K562 (cell line): ENCODE results near the gene TMEM187. TPM values are rescaled to one million over a fixed set of nuclear protein-coding genes. Genes with fewer than 3 reads are reported as not detected.

Experiments
- ATAC-seq: fragments of 200-7000 bp; cut with Tn5 transposase; 3 replicates; pipeline ENCODE4 v1.9.1; 2020; ENCODE audit warnings: moderate library complexity
- BruUV-seq: library from RNA; stranded (reverse); fragments of 400-500 nt; replicated peaks from 2 replicates; lab custom pipeline; 2021; lab: Mats Ljungman, UMichigan
- CTCF ChIA-PET: fragments of 300-600 bp; formaldehyde crosslinking; extraction: SDS; loops from one replicate; lab custom pipeline; 2021; ENCODE audit warnings: low intra/inter-chr PET ratio; lab: Yijun Ruan, JAX
- POLR2A ChIA-PET: fragments of 300-600, 350-650 bp; sonication (Branson Sonifier 250); formaldehyde crosslinking; extraction: SDS; loops from one replicate; lab custom pipeline; 2021; ENCODE audit warnings: antibody characterized with exemption, inconsistent platforms; lab: Yijun Ruan, JAX
- DNase-seq, 4 experiments: peaks; one replicate each; pipeline versions ENCODE4 v3.0.0 to v3.0.0-alpha.2; 2011 to 2018; ENCODE audit warnings: low spot score in 3 of 4, mixed read lengths in 3 of 4; ENCODE audit errors: extremely low read depth in 1 of 4
- FAIRE-seq: peaks from 2 replicates; lab custom pipeline; 2011; peaks lifted over from hg19 to GRCh38; lab: Jason Lieb, UNC
- H2AFZ ChIP-seq: 2 replicates; pipeline ENCODE4 v1.6.0; 2011; ENCODE audit warnings: low read depth, low read length, control low read depth, inconsistent platforms
- H3K27ac ChIP-seq: fragments of 200-600 bp; 3 replicates; pipeline ENCODE4 v1.8.0; 2011; ENCODE audit warnings: low read depth, mild to moderate bottlenecking, control low read depth, inconsistent platforms, low read length, moderate library complexity, mixed read lengths; ENCODE audit errors: extremely low read depth
- H3K27me3 ChIP-seq, 2 experiments: fragments of 300-600 bp in 1 of 2; 2 replicates in 1 of 2; 3 replicates in 1 of 2; pipeline versions ENCODE4 v1.6.0 to v1.8.0; 2011; ENCODE audit warnings: inconsistent platforms in 2 of 2, low read length in 2 of 2, mild to moderate bottlenecking in 1 of 2, mixed read lengths in 1 of 2, moderate library complexity in 1 of 2; ENCODE audit not compliant: control insufficient read depth in 2 of 2, insufficient read depth in 2 of 2
- H3K36me3 ChIP-seq: fragments of 300-600 bp; 3 replicates; pipeline ENCODE4 v1.8.0; 2011; ENCODE audit warnings: mild to moderate bottlenecking, low read length, inconsistent platforms; ENCODE audit not compliant: control insufficient read depth, insufficient read depth
- H3K4me1 ChIP-seq, 2 experiments: fragments of 200-600 bp in 1 of 2; replicated peaks in 1 of 2; 2 replicates in 1 of 2; 3 replicates in 1 of 2; pipeline versions ENCODE4 v1.5.1 to v1.8.0; 2011; ENCODE audit warnings: inconsistent platforms in 2 of 2, low read length in 2 of 2, mild to moderate bottlenecking in 1 of 2, mixed read lengths in 1 of 2, moderate library complexity in 1 of 2; ENCODE audit not compliant: control insufficient read depth in 2 of 2, insufficient read depth in 2 of 2
- H3K4me2 ChIP-seq: 2 replicates; pipeline ENCODE4 v1.6.1; 2011; ENCODE audit warnings: low read length, control low read depth, inconsistent platforms, mixed read lengths; ENCODE audit not compliant: insufficient read depth
- H3K4me3 ChIP-seq: fragments of 200-600 bp; sonication (generic), shearing (Covaris generic); 2 replicates; pipeline ENCODE4 v1.5.1; 2016; ENCODE audit warnings: control low read depth, inconsistent platforms
- H3K79me2 ChIP-seq: fragments of 200-600 bp; 3 replicates; pipeline ENCODE4 v1.8.0; 2011; ENCODE audit warnings: low read length, inconsistent platforms; ENCODE audit not compliant: control insufficient read depth, insufficient read depth
- H3K9ac ChIP-seq, 2 experiments: 2 replicates each; pipeline versions ENCODE4 v1.6.0 to v1.6.1; 2011; ENCODE audit warnings: low read depth in 2 of 2, low read length in 2 of 2, control low read depth in 1 of 2, inconsistent platforms in 1 of 2, mild to moderate bottlenecking in 1 of 2, mixed read lengths in 1 of 2; ENCODE audit not compliant: insufficient read depth in 1 of 2
- H3K9me1 ChIP-seq: one replicate; pipeline ENCODE4 v1.6.0; 2011; ENCODE audit warnings: inconsistent platforms, mild to moderate bottlenecking, low read length, moderate library complexity; ENCODE audit not compliant: control insufficient read depth, insufficient read depth
- H3K9me3 ChIP-seq: replicated peaks from 2 replicates; pipeline ENCODE4 v1.5.1; 2011; ENCODE audit warnings: low read depth, low read length, inconsistent platforms; ENCODE audit not compliant: control insufficient read depth, insufficient read depth
- H4K20me1 ChIP-seq: replicated peaks from 2 replicates; pipeline ENCODE4 v1.6.1; 2011; ENCODE audit warnings: low read length, inconsistent platforms, mixed read lengths; ENCODE audit not compliant: control insufficient read depth, insufficient read depth
- BRF1 ChIP-seq: IDR thresholded peaks from 3 replicates; pipeline ENCODE4 v1.6.1; 2011; ENCODE audit warnings: borderline replicate concordance, mild to moderate bottlenecking; ENCODE audit not compliant: insufficient read length; ENCODE audit errors: extremely low read depth
- CAMTA2 ChIP-seq: fragments of 250-450 bp; sonication (Bioruptor Pico); conservative IDR thresholded peaks from 2 replicates; pipeline ENCODE4 v1.5.1; 2022
- EGR1 ChIP-seq: fragments of 450-650 bp; conservative IDR thresholded peaks from 2 replicates; pipeline ENCODE4 v1.6.1; 2017; ENCODE audit warnings: mild to moderate bottlenecking
- ETV1 ChIP-seq: fragments of 450-650 bp; conservative IDR thresholded peaks from 2 replicates; pipeline ENCODE4 v1.6.1; 2016; ENCODE audit warnings: missing genetic modification characterization, control low read depth, low read depth, missing compliant biosample characterization
- HMGN3 ChIP-seq: IDR thresholded peaks from 2 replicates; pipeline ENCODE4 v1.6.1; 2011; ENCODE audit warnings: borderline replicate concordance, low read depth, mild to moderate bottlenecking, mixed read lengths, low read length; ENCODE audit not compliant: insufficient read length; ENCODE audit errors: extremely low read depth
- JUND ChIP-seq, 2 experiments: IDR thresholded peaks; 2 replicates in 1 of 2; 3 replicates in 1 of 2; pipeline ENCODE4 v1.6.1; 2011; ENCODE audit warnings: borderline replicate concordance in 2 of 2, low read depth in 2 of 2, low read length in 2 of 2, improper control_type of control experiment in 1 of 2, missing biosample characterization in 1 of 2, missing genetic modification characterization in 1 of 2, missing genetic modification reagents in 1 of 2
- MAZ ChIP-seq, 2 experiments: fragments of 450-650 bp in 1 of 2; sonication (generic) in 1 of 2; formaldehyde crosslinking; IDR thresholded peaks in 1 of 2; conservative IDR thresholded peaks in 1 of 2; 2 replicates each; pipeline versions ENCODE4 v1.4.0 to v1.5.0; 2020; ENCODE audit warnings: mild to moderate bottlenecking in 1 of 2, missing genetic modification reagents in 1 of 2
- NR2C1 ChIP-seq, 2 experiments: fragments of 450-650 bp; IDR thresholded peaks; 2 replicates each; pipeline ENCODE4 v1.6.1; 2017; ENCODE audit warnings: mild to moderate bottlenecking in 2 of 2, antibody characterized with exemption in 1 of 2, inconsistent platforms in 1 of 2, missing compliant biosample characterization in 1 of 2, missing genetic modification characterization in 1 of 2
- PCBP1 ChIP-seq: fragments of 200-400 bp; formaldehyde crosslinking; IDR thresholded peaks from 2 replicates; pipeline ENCODE4 v1.6.1; 2018; ENCODE audit warnings: mild to moderate bottlenecking, low read depth, low read length; ENCODE audit not compliant: poor library complexity, severe bottlenecking
- POLR2A ChIP-seq: fragments of 450-650 bp; conservative IDR thresholded peaks from 2 replicates; pipeline ENCODE4 v1.6.1; 2016
- POLR2G ChIP-seq: fragments of 200-400 bp; formaldehyde crosslinking; IDR thresholded peaks from 2 replicates; pipeline ENCODE4 v1.6.1; 2017; ENCODE audit warnings: low read depth, mild to moderate bottlenecking, antibody characterized with exemption, low read length, moderate library complexity
- TRIM24 ChIP-seq, 2 experiments: fragments of 450-650 bp; IDR thresholded peaks; 2 replicates each; pipeline ENCODE4 v1.6.1; 2016
- ZBED1 ChIP-seq: IDR thresholded peaks from 2 replicates; pipeline ENCODE4 v1.6.1; 2014
- ZNF121 ChIP-seq: sonication (generic); formaldehyde crosslinking; conservative IDR thresholded peaks from 2 replicates; pipeline ENCODE4 v1.8.0; 2022; ENCODE audit warnings: missing genetic modification reagents
- WGBS: fragments of 100-300 bp; shearing (Covaris generic); methylation state at CpG from one replicate; pipeline ENCODE4 v1.1.6; 2016; ENCODE audit warnings: low coverage, mixed read lengths; ENCODE audit not compliant: insufficient coverage; ENCODE audit errors: missing lambda C conversion rate; 5-methylcytosine and 5-hydroxymethylcytosine counted together
- in situ Hi-C: fragments of 300-500 bp; cut with MboI; formaldehyde crosslinking; loops from 4 replicates; pipeline ENCODE4 v1.15.0; 2018; ENCODE audit warnings: inconsistent platforms, mixed read lengths
- intact Hi-C: fragments of 100-400 bp; cut with micrococcal nuclease; formaldehyde crosslinking; loops from 2 replicates; pipeline ENCODE4 v1.14.2; 2022
- polyA plus RNA-seq, 8 experiments: library from polyadenylated mRNA; depleted of rRNA in 4 of 8; stranded (reverse) in 5 of 8; unstranded in 3 of 8; fragments of >200 nt; fragmentation: Nextera tagmentation in 2 of 8; fragmentation: Illumina TruSeq in 1 of 8; extraction: Ambion mirVana in 2 of 8; extraction: Trizol in 1 of 8; gene quantifications; 2 replicates each; pipeline versions ENCODE4 v1.2.1 to v1.2.3, GENCODE V29; 2011 to 2014; ENCODE audit warnings: inconsistent platforms in 1 of 8, missing spikeins in 1 of 8
- total RNA-seq, 7 experiments: library from RNA; depleted of rRNA in 6 of 7; stranded (reverse); fragments of >200 nt in 6 of 7; fragmentation: Illumina TruSeq in 2 of 7; extraction: Trizol in 2 of 7; gene quantifications; 2 replicates each; pipeline versions ENCODE4 v1.2.1 to v1.2.3, GENCODE V29; 2011 to 2021; ENCODE audit warnings: low replicate concordance in 1 of 7
- TF ChIP-seq, protein P1 (sequence below), 2 experiments: fragments of 200-800 bp in 1 of 2; sonication (Bioruptor generic) in 1 of 2; sonication (generic) in 1 of 2; formaldehyde crosslinking in 1 of 2; IDR thresholded peaks in 1 of 2; conservative IDR thresholded peaks in 1 of 2; 2 replicates each; pipeline versions ENCODE4 v1.5.0 to v1.6.1; 2016 to 2020; ENCODE audit warnings: missing compliant biosample characterization in 1 of 2, missing genetic modification characterization in 1 of 2, missing genetic modification reagents in 1 of 2
- TF ChIP-seq, protein P2 (sequence below): fragments of 200-800 bp; sonication (Bioruptor generic); IDR thresholded peaks from 2 replicates; pipeline ENCODE4 v1.6.1; 2017; ENCODE audit warnings: missing genetic modification characterization, missing compliant biosample characterization
- TF ChIP-seq, protein P3 (sequence below): fragments of 250-450 bp; sonication (Bioruptor Pico); IDR thresholded peaks from 2 replicates; pipeline ENCODE4 v1.8.0; 2022; ENCODE audit warnings: inconsistent platforms

The TMEM187 gene
- total and polyA plus RNA-seq, 9 of the 15 experiments (the other 6 are each of a cell fraction or from before 2014, with no cell fraction given), result 0.13 to 6.4 (median 1.6) TPM

DNA sequence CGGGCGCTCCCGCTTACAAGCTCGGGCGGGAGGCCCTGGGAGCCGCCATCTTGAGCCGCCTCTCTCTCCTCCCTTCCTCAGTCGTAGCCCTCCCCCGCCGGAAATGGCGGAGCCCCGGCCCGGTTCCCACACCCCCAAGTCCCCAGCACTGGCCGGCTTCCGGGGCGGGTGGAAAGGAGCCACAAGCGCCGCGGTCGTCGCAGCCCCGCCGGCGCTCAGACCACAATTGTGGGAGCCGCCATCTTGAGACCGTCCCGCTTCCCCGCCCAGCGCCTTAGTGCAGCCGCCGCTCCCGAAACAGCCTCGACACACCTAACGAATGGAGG is 1.5 kb upstream of the TMEM187 start:
- intact Hi-C loops (loop anchor here (2.0 kb wide), 1 partner anchor 50 kb away; no protein-coding TSS in a partner anchor), in situ Hi-C loops (no loop called here)
- CTCF ChIA-PET, result no interaction called here
- Histone ChIP-seq H3K4me2 (peak overlapping the region; percentile 97), H3K36me3 (peaks cover 35% of the 10 kb centered on the region; the same call in 2 of the 3 replicates), H3K9me1 (peaks cover 5% of the 10 kb centered on the region), H2AFZ (peak overlapping the region; percentile 91), H3K4me1 (peaks cover 40 to 64% of the 10 kb centered on the region in 2 experiments), H3K4me3 (peak overlapping the region; percentile 84), H3K9ac (peak overlapping the region; percentile 99 to 100), H3K27me3 (no peaks in the 10 kb centered on the region), H3K79me2 (peaks cover 75% of the 10 kb centered on the region), H3K27ac (peak overlapping the region; percentile 100), H4K20me1 (peaks cover 38% of the 10 kb centered on the region), H3K9me3 (no peaks in the 10 kb centered on the region)
- POLR2A ChIA-PET, result interaction anchor here (0.6 to 3.4 kb wide), 12 partner anchors 9 to 457 kb away, joined by 3 to 16 read pairs (median 4); partner anchors contain the start of genes ATP6AP1 and MECP2
- ATAC-seq, result peak; percentile 69
- WGBS, result 0% methylated on average over 17 of the region's 34 CpGs
- no TSS peak for BruUV-seq
- FAIRE-seq, result peak; percentile 26
- peak; percentile 59 to 90 (median 72) for DNase-seq
- peak; percentile 72 for TF ChIP-seq POLR2A
- TF ChIP-seq POLR2G, result peak; percentile 76
- peak; percentile 62; the same call in 1 of the 2 replicates for TF ChIP-seq ZBED1
- TF ChIP-seq, protein P1, sequence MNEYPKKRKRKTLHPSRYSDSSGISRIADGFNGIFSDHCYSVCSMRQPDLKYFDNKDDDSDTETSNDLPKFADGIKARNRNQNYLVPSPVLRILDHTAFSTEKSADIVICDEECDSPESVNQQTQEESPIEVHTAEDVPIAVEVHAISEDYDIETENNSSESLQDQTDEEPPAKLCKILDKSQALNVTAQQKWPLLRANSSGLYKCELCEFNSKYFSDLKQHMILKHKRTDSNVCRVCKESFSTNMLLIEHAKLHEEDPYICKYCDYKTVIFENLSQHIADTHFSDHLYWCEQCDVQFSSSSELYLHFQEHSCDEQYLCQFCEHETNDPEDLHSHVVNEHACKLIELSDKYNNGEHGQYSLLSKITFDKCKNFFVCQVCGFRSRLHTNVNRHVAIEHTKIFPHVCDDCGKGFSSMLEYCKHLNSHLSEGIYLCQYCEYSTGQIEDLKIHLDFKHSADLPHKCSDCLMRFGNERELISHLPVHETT (CRISPR knock-in tag; conservative IDR thresholded peaks at IDR 0.05 in 1 of 2, IDR thresholded peaks at IDR 0.05 in 1 of 2), result peak in 1 of 2 experiments; percentile 98; a peak in 2 of 4 replicates
- TF ChIP-seq EGR1, result peak; percentile 69
- TF ChIP-seq JUND (IDR thresholded peaks at IDR 0.05; ENCODE audit: borderline replicate concordance, low read depth, low read length), result 0 out of 2 replicates have a peak, but pooled peaks have one; percentile 15
- no peak for TF ChIP-seq JUND (tag; IDR thresholded peaks at IDR 0.05; ENCODE audit: borderline replicate concordance, low read depth, low read length)
- TF ChIP-seq, protein P2, sequence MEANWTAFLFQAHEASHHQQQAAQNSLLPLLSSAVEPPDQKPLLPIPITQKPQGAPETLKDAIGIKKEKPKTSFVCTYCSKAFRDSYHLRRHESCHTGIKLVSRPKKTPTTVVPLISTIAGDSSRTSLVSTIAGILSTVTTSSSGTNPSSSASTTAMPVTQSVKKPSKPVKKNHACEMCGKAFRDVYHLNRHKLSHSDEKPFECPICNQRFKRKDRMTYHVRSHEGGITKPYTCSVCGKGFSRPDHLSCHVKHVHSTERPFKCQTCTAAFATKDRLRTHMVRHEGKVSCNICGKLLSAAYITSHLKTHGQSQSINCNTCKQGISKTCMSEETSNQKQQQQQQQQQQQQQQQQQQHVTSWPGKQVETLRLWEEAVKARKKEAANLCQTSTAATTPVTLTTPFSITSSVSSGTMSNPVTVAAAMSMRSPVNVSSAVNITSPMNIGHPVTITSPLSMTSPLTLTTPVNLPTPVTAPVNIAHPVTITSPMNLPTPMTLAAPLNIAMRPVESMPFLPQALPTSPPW (CRISPR knock-in tag), result no peak
- TF ChIP-seq ZNF121 (CRISPR knock-in tag), result no peak
- peak; percentile 70 for TF ChIP-seq ETV1 (tag)
- TF ChIP-seq PCBP1, result peak; percentile 16
- no peak for TF ChIP-seq BRF1
- TF ChIP-seq NR2C1 (IDR thresholded peaks at IDR 0.05), result no peak
- peak; percentile 49 for TF ChIP-seq NR2C1 (tag; IDR thresholded peaks at IDR 0.05)
- peak; percentile 78 for TF ChIP-seq HMGN3
- TF ChIP-seq CAMTA2, result no peak
- TF ChIP-seq, protein P3, sequence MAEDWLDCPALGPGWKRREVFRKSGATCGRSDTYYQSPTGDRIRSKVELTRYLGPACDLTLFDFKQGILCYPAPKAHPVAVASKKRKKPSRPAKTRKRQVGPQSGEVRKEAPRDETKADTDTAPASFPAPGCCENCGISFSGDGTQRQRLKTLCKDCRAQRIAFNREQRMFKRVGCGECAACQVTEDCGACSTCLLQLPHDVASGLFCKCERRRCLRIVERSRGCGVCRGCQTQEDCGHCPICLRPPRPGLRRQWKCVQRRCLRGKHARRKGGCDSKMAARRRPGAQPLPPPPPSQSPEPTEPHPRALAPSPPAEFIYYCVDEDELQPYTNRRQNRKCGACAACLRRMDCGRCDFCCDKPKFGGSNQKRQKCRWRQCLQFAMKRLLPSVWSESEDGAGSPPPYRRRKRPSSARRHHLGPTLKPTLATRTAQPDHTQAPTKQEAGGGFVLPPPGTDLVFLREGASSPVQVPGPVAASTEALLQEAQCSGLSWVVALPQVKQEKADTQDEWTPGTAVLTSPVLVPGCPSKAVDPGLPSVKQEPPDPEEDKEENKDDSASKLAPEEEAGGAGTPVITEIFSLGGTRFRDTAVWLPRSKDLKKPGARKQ, result no peak
- TF ChIP-seq TRIM24 (IDR thresholded peaks at IDR 0.05), result 0 out of 4 replicates have a peak, but pooled peaks of 1 of the 2 experiments have one; percentile 40
- peak in 1 of 2 experiments; percentile 18; a peak in 1 of 4 replicates for TF ChIP-seq MAZ (CRISPR knock-in tag; conservative IDR thresholded peaks at IDR 0.05 in 1 of 2, IDR thresholded peaks at IDR 0.05 in 1 of 2)
